ENCODE results near the gene CERS1.

DNA sequence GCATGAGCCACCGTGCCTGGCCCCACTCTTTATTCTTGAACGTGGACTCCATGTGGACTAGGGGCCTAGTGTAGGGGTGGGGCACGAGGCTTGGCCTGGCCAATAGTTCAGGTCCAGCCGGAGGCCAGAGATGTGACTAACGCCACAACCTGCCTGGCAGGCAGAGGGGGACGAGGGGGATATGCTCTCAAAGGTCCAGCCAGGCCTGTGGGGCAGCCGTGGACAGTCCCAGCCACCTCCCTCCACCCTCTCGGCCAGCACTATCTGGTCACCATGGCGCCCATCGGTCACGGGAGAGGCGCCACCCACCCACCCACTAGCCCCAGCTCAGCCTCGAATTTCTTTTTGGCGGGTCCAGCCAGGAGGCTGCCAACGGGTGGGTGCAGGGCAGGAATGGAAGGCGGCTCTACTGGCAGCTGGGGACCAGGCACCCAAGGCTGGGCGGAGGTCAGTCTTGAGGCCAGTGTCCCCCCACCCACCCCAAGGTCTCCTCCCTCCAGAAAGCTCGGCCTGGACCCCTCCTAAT, 2.2 kb upstream of the CERS1 start:
- TF ChIP-seq, protein P1, sequence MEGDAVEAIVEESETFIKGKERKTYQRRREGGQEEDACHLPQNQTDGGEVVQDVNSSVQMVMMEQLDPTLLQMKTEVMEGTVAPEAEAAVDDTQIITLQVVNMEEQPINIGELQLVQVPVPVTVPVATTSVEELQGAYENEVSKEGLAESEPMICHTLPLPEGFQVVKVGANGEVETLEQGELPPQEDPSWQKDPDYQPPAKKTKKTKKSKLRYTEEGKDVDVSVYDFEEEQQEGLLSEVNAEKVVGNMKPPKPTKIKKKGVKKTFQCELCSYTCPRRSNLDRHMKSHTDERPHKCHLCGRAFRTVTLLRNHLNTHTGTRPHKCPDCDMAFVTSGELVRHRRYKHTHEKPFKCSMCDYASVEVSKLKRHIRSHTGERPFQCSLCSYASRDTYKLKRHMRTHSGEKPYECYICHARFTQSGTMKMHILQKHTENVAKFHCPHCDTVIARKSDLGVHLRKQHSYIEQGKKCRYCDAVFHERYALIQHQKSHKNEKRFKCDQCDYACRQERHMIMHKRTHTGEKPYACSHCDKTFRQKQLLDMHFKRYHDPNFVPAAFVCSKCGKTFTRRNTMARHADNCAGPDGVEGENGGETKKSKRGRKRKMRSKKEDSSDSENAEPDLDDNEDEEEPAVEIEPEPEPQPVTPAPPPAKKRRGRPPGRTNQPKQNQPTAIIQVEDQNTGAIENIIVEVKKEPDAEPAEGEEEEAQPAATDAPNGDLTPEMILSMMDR (IDR thresholded peaks at IDR 0.05; ENCODE audit: low read depth, low read length) = no peak
- TF ChIP-seq EZH2phosphoT487 (IDR thresholded peaks at IDR 0.05; ENCODE audit: low read depth) = no peak
